CD4-positive, alpha-beta T cell (primary cell): ENCODE data around the gene ARPIN. TPM values are rescaled to one million over a fixed set of nuclear protein-coding genes. Genes with fewer than 3 reads are reported as not detected.

Source experiments
- ATAC-seq: fragments of 200-7000 bp; cut with Tn5 transposase; one replicate; pipeline ENCODE4 v1.10.0; 2022; ENCODE audit warnings: mild to moderate bottlenecking; ENCODE audit not compliant: poor library complexity
- CTCF ChIA-PET: fragments of 350-600 bp; sonication (Branson Sonifier 250); formaldehyde crosslinking; loops from one replicate; lab custom pipeline; 2021; ENCODE audit warnings: antibody characterized with exemption, inconsistent platforms; lab: Charles Lee
- POLR2A ChIA-PET: fragments of 350-600 bp; sonication (Branson Sonifier 250); formaldehyde crosslinking; loops from one replicate; lab custom pipeline; 2021; ENCODE audit warnings: antibody characterized with exemption, inconsistent platforms; lab: Charles Lee
- DNase-seq, 14 experiments: peaks; one replicate each; pipeline ENCODE4 v3.0.0-alpha.2; 2013 to 2020; ENCODE audit warnings: mixed read lengths in 2 of 14
- H3K27ac ChIP-seq, 2 donors: one replicate each; pipeline versions ENCODE4 v1.5.1 to v1.7.0; 2013; ENCODE audit warnings: low read length in 2 of 2, low read depth in 1 of 2, mild to moderate bottlenecking in 1 of 2
- H3K27me3 ChIP-seq, 2 experiments: 1 replicate in 1 of 2; 2 replicates in 1 of 2; pipeline versions ENCODE4 v1.6.1 to v1.7.0; 2013; ENCODE audit warnings: low read length in 2 of 2, control low read depth in 1 of 2, mild to moderate bottlenecking in 1 of 2, moderate library complexity in 1 of 2; ENCODE audit not compliant: insufficient read depth in 2 of 2, control insufficient read depth in 1 of 2
- H3K36me3 ChIP-seq: one replicate; pipeline ENCODE4 v1.6.1; 2013; ENCODE audit warnings: low read length, control low read depth; ENCODE audit not compliant: insufficient read depth
- H3K4me1 ChIP-seq: one replicate; pipeline ENCODE4 v1.6.1; 2013; ENCODE audit warnings: low read length, control low read depth; ENCODE audit not compliant: insufficient read depth
- H3K4me3 ChIP-seq: one replicate; pipeline ENCODE4 v1.5.1; 2013; ENCODE audit warnings: mild to moderate bottlenecking, low read length, moderate library complexity
- H3K9me3 ChIP-seq, 2 experiments: 1 replicate in 1 of 2; 2 replicates in 1 of 2; pipeline versions ENCODE4 v1.6.1 to v1.7.0; 2013; ENCODE audit warnings: low read length in 2 of 2, mild to moderate bottlenecking in 2 of 2, control low read depth in 1 of 2, moderate library complexity in 1 of 2; ENCODE audit not compliant: control insufficient read depth in 1 of 2, insufficient read depth in 1 of 2
- H3K27ac Mint-ChIP-seq: one replicate; pipeline ENCODE4 v1.8.0; 2020; ENCODE audit warnings: mixed read lengths
- H3K27me3 Mint-ChIP-seq: one replicate; pipeline ENCODE4 v1.8.0; 2021; ENCODE audit warnings: mixed read lengths
- H3K36me3 Mint-ChIP-seq: one replicate; pipeline ENCODE4 v1.8.0; 2021; ENCODE audit warnings: low read depth, mixed read lengths
- H3K4me1 Mint-ChIP-seq: one replicate; pipeline ENCODE4 v1.8.0; 2021; ENCODE audit warnings: low read depth, mixed read lengths
- H3K4me3 Mint-ChIP-seq: one replicate; pipeline ENCODE4 v1.8.0; 2020; ENCODE audit warnings: mild to moderate bottlenecking, mixed read lengths
- H3K9me3 Mint-ChIP-seq: one replicate; pipeline ENCODE4 v1.8.0; 2020; ENCODE audit warnings: mixed read lengths
- intact Hi-C, 2 experiments: fragments of 100-400 bp; cut with DNase I in 1 of 2; cut with micrococcal nuclease in 1 of 2; formaldehyde crosslinking; loops; one replicate each; pipeline versions ENCODE4 v1.15.1 to v1.9.0; 2023 to 2025; cut with DNase I, micrococcal nuclease
- total RNA-seq, 174 experiments: library from RNA in 2 of 174; stranded (reverse) in 2 of 174; gene quantifications; one replicate each; pipeline ENCODE4 v1.2.3 and lab custom pipeline; 2021 to 2026
- TF ChIP-seq, protein P1 (sequence below): fragments of 200-600 bp; IDR thresholded peaks from one replicate; pipeline ENCODE4 v1.8.0; 2022; ENCODE audit warnings: antibody characterized with exemption, mild to moderate bottlenecking

ARPIN gene
- total RNA-seq, 2 experiments from 2014 or later: not detected

DNA sequence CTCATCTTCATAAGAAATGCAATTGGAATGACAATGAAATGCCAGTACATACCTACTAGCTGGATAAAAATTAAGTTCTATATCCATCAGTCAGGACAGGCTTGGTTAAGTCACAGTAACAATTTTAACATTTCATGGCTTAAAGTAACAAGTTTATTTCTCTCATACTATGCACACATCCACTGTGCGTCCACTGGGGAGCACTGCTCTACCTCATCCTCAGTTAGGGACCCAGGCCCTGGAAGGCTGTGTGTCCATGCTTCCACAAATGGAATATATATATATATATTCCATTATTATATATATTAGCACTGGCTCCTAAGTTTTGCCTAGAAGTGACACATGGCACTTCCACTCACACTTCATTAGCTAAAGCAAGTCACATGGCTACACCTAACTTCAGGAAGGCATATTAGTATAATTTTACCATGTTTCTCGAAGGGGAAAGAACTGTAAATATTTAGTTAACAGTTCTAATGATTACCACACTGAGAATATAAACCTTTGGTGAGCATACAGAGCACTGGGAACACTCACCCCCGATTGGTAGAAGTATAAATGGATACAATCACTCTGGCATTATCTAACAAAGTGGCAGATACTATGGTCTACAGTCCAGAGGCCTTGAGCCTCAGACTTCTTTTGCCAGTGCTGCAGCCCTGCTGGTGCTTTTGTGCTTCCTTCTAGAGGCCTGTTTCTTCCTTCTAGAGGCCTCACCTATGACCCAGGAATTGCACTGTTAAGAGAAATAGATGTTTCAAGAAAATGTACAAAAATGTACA, 47.6 kb downstream of the ARPIN start:
- Mint-ChIP-seq H3K4me1 (no peaks in the 10 kb centered on the region), H3K9me3 (no peaks in the 10 kb centered on the region), H3K27ac (no peak overlapping the region), H3K4me3 (no peak overlapping the region), H3K36me3 (peaks cover 36% of the 10 kb centered on the region), H3K27me3 (no peaks in the 10 kb centered on the region)
- ATAC-seq (no peak), DNase-seq (no peak)
- H3K27me3 ChIP-seq: no peaks in the 10 kb centered on the region
- no peaks in the 10 kb centered on the region for H3K4me1 ChIP-seq
- H3K27ac ChIP-seq: no peak overlapping the region
- intact Hi-C loops: loop anchor here in 1 of 2 experiments (5.0 kb wide), 1 partner anchor 103 kb away; no protein-coding TSS in a partner anchor
- POLR2A ChIA-PET: no interaction called here
- H3K9me3 ChIP-seq: no peaks in the 10 kb centered on the region
- CTCF ChIA-PET: interaction anchor here (2.0 kb wide), 1 partner anchor 10 kb away, joined by 9 read pairs; no protein-coding TSS in a partner anchor
- H3K4me3 ChIP-seq: no peak overlapping the region
- H3K36me3 ChIP-seq: peaks cover 35% of the 10 kb centered on the region
- TF ChIP-seq, protein P1, sequence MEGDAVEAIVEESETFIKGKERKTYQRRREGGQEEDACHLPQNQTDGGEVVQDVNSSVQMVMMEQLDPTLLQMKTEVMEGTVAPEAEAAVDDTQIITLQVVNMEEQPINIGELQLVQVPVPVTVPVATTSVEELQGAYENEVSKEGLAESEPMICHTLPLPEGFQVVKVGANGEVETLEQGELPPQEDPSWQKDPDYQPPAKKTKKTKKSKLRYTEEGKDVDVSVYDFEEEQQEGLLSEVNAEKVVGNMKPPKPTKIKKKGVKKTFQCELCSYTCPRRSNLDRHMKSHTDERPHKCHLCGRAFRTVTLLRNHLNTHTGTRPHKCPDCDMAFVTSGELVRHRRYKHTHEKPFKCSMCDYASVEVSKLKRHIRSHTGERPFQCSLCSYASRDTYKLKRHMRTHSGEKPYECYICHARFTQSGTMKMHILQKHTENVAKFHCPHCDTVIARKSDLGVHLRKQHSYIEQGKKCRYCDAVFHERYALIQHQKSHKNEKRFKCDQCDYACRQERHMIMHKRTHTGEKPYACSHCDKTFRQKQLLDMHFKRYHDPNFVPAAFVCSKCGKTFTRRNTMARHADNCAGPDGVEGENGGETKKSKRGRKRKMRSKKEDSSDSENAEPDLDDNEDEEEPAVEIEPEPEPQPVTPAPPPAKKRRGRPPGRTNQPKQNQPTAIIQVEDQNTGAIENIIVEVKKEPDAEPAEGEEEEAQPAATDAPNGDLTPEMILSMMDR: no peak

DNA sequence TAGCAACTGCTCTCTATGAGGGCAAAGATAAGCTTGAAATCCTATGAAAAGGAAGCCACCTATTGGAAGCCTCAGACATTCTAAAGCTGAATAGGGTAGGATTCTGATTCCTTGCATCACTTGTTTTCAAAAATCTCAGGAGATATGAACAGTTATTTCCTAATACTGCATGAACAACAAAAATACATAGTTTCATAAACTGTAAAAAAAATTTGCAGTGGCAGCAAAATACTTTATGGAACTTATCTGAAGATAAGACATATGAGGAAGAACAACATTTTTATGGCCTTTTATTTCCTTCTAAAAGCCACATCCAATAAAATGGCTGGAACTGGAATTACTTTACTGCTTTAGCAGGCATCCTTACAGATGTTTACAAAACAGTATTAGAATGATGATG, 48.8 kb downstream of the ARPIN start:
- peaks cover 39% of the 10 kb centered on the region for H3K36me3 Mint-ChIP-seq
- Histone ChIP-seq H3K4me1 (no peaks in the 10 kb centered on the region), H3K36me3 (peaks cover 31% of the 10 kb centered on the region), H3K9me3 (no peaks in the 10 kb centered on the region), H3K27me3 (no peaks in the 10 kb centered on the region), H3K4me3 (no peak overlapping the region), H3K27ac (no peak overlapping the region)
- H3K4me3 Mint-ChIP-seq: no peak overlapping the region
- no peaks in the 10 kb centered on the region for H3K27me3 Mint-ChIP-seq
- intact Hi-C loops: loop anchor here in 1 of 2 experiments (5.0 kb wide), 1 partner anchor 102 kb away; no protein-coding TSS in a partner anchor
- H3K4me1 Mint-ChIP-seq: no peaks in the 10 kb centered on the region
- ChIA-PET POLR2A (no interaction called here), CTCF (interaction anchor here (2.0 kb wide), 1 partner anchor 11 kb away, joined by 9 read pairs; no protein-coding TSS in a partner anchor)
- no peaks in the 10 kb centered on the region for H3K9me3 Mint-ChIP-seq
- ATAC-seq (no peak), DNase-seq (no peak)
- TF ChIP-seq, protein P1: no peak
- H3K27ac Mint-ChIP-seq: no peak overlapping the region

DNA sequence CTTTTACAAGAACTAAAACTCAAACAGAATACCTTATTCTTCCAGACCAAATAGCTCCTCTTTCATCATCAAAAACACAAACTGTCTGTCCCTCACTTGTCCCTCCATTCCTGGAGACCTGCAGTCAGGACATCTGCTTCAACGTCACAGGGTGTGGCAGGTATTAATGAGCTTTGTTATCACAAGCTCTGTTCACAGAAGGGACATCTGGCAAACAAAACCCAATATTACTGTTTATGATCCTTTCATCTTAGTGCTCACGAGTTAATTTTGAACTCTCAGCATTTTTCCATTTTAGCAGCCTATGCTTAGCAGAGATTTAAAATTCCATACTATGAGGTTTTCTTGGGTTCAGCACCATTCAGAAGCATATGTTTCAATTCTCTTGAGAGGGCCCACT, 51.9 kb downstream of the ARPIN start:
- Mint-ChIP-seq H3K4me3 (no peak overlapping the region), H3K4me1 (no peaks in the 10 kb centered on the region), H3K36me3 (peaks cover 62% of the 10 kb centered on the region), H3K27ac (no peak overlapping the region), H3K27me3 (no peaks in the 10 kb centered on the region), H3K9me3 (no peaks in the 10 kb centered on the region)
- CTCF ChIA-PET: interaction anchor here (2.9 kb wide), 1 partner anchor 14 kb away, joined by 9 read pairs; no protein-coding TSS in a partner anchor
- TF ChIP-seq, protein P1: no peak
- Histone ChIP-seq H3K36me3 (peaks cover 31% of the 10 kb centered on the region), H3K4me3 (no peak overlapping the region), H3K27ac (no peak overlapping the region), H3K27me3 (no peaks in the 10 kb centered on the region), H3K4me1 (no peaks in the 10 kb centered on the region), H3K9me3 (no peaks in the 10 kb centered on the region)
- intact Hi-C loops: loop anchor here in 1 of 2 experiments (5.0 kb wide), 1 partner anchor 99 kb away; no protein-coding TSS in a partner anchor
- POLR2A ChIA-PET: no interaction called here
- no peak for DNase-seq
- ATAC-seq: no peak
